Activated CD4-positive, alpha-beta T cell treated with anti-CD3 and anti-CD28 coated beads, Interleukin-2, amount 10 ng/mL, durations not matched to agents 7 days and 5 days (primary cell): ENCODE measurements around the gene EMILIN3. TPM values are rescaled to one million over a fixed set of nuclear protein-coding genes. Genes with fewer than 3 reads are reported as not detected.
"Not testable (repeated sequence)": the region's sequence is repeated elsewhere in the genome, so short reads cannot be mapped to it uniquely, and the experiment has no call there.

Experiments used
- CTCF ChIA-PET: fragments of 350-600 bp; sonication (Branson Sonifier 250); formaldehyde crosslinking; loops from one replicate; lab custom pipeline; 2021; ENCODE audit warnings: antibody characterized with exemption; lab: Charles Lee
- POLR2A ChIA-PET: fragments of 350-600 bp; sonication (Branson Sonifier 250); formaldehyde crosslinking; loops from one replicate; lab custom pipeline; 2021; ENCODE audit warnings: antibody characterized with exemption; lab: Charles Lee
- DNase-seq: peaks from one replicate; pipeline ENCODE4 v3.0.0-alpha.2; 2020
- H3K27ac Mint-ChIP-seq: one replicate; pipeline ENCODE4 v1.8.0; 2021; ENCODE audit warnings: mild to moderate bottlenecking, moderate library complexity, mixed read lengths
- H3K27me3 Mint-ChIP-seq: one replicate; pipeline ENCODE4 v1.8.0; 2021; ENCODE audit warnings: mixed read lengths
- H3K36me3 Mint-ChIP-seq: one replicate; pipeline ENCODE4 v1.8.0; 2021; ENCODE audit warnings: low read depth, mixed read lengths
- H3K4me1 Mint-ChIP-seq: one replicate; pipeline ENCODE4 v1.8.0; 2021; ENCODE audit warnings: mixed read lengths
- H3K4me3 Mint-ChIP-seq: one replicate; pipeline ENCODE4 v1.8.0; 2021; ENCODE audit warnings: mild to moderate bottlenecking, moderate library complexity, mixed read lengths
- H3K9me3 Mint-ChIP-seq: one replicate; pipeline ENCODE4 v1.8.0; 2021; ENCODE audit warnings: mixed read lengths
- total RNA-seq, 2 experiments: library from RNA; stranded (reverse); gene quantifications; one replicate each; pipeline ENCODE4 v1.2.3, GENCODE V29; 2021

The EMILIN3 gene
- total RNA-seq, 2 experiments from 2014 or later, result not detected

DNA sequence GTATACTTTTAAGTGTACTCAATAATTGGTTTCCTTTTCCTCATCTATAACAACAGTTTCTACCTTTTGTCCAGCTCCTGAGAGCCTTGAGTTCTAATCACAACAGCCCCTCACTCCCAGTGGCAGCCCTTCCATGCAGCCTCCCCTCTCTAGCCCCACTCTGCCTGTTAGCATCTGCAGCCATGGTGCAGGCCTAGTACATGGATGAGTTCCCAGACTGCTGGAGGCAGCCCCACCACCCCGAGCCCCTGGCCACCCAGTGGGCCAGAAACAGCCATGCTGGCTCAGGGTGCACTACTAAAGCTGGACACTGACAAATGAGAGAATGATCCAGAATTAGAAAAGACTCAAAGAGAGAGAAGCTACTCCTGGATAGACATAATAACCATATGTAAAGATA is 35.7 kb downstream of the EMILIN3 start:
- no peak overlapping the region for H3K4me3 Mint-ChIP-seq
- no peaks in the 10 kb centered on the region for H3K9me3 Mint-ChIP-seq
- ChIA-PET CTCF (interaction anchor here (0.7 to 2.0 kb wide), 3 partner anchors 9 to 480 kb away, joined by 3 to 5 read pairs (median 4); partner anchors contain the start of gene LPIN3), POLR2A (no interaction called here)
- DNase-seq, result no peak
- peaks cover 18% of the 10 kb centered on the region for H3K4me1 Mint-ChIP-seq
- peaks cover 3% of the 10 kb centered on the region for H3K27me3 Mint-ChIP-seq
- no peak overlapping the region for H3K27ac Mint-ChIP-seq
- no peaks in the 10 kb centered on the region for H3K36me3 Mint-ChIP-seq

DNA sequence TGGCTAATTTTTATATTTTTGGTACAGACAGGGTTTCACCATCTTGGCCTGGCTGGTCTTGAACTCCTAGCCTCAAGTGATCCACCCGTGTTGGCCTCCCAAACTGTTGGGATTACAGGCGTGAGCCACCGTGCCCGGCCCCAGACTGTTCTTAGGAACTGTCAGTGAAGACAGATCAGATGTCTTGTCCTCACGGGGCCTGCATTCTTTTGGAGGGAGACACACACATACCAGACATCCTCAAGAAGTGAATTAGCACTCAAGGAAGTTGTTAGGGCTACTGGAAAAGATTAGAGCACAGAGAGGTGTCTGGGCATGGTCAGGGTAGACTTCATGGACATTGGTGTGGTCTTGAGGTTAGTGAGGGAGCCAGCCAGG is 36.3 kb downstream of the EMILIN3 start:
- no peak for DNase-seq
- H3K4me1 Mint-ChIP-seq, result peaks cover 18% of the 10 kb centered on the region
- no peak overlapping the region for H3K4me3 Mint-ChIP-seq
- H3K36me3 Mint-ChIP-seq, result no peaks in the 10 kb centered on the region
- H3K27ac Mint-ChIP-seq, result no peak overlapping the region
- POLR2A ChIA-PET, result no interaction called here
- H3K27me3 Mint-ChIP-seq, result peaks cover 3% of the 10 kb centered on the region
- CTCF ChIA-PET, result interaction anchor here (0.7 to 1.2 kb wide), 2 partner anchors 9 to 481 kb away, joined by 3 to 4 read pairs; no protein-coding TSS in a partner anchor
- H3K9me3 Mint-ChIP-seq, result no peaks in the 10 kb centered on the region

DNA sequence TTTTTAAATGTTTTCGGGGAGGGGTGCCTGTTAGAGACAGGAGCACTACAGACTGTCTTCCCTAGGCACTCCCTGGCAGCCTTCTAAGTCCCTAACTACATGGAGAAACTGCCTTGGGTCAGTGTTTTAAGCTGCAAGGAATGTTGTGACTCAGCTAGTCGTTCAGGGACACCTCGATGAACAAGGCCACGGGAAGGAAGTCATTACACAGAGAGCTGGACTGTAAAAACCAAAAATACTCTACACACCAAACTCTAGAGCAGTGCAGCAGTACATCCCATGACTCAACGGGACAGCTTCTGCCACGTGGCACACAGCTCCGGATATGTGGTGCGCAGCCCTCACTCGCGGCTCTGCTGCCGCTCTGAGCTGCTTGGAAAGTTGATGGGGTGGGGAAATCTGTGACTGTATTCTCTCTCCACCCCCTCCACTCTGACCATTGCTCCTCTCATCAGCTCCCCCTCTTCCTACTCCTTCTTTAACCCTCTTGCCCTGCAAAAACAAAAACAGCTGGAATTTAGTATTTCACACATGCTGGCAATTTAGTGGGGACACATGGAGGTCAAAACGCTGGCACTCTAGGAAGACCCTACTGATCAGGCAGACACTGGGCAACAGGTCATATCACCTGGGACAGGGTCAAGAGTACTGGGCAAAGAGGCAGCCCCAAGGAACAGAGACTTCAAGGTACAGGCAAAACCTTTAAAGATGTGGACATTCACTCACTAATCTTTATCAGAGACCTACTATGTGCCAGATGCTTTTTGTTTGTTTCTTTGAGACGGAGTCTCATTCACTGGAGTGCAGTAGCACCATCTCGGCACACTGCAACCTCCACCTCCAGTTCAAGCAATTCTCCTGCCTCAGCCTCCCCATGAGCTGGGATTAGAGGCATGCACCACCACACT is 36.9 kb downstream of the EMILIN3 start:
- Mint-ChIP-seq H3K27ac (peak overlapping the region; percentile 63), H3K4me1 (peaks cover 18% of the 10 kb centered on the region)

DNA sequence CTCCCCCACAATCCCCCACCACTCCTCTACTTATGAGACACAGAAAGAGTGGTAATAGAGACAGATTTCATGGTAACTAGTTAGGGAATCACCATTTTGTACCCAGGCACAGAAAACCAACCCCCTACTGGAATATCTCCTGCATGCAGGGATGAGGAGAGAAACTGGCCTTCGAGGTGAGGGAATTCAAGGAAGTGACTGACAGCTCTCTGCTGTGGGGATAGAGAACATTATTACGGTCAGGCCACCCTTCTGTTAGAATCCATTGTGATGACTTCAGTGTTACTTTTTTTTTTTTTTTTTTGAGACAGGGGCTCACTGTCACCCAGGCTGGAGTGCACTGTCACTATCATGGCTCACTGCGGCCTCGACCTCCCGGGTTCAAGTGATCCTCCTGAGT is 39.4 kb downstream of the EMILIN3 start:
- no peaks in the 10 kb centered on the region for H3K27me3 Mint-ChIP-seq
- H3K4me3 Mint-ChIP-seq, result no peak overlapping the region
- no peaks in the 10 kb centered on the region for H3K36me3 Mint-ChIP-seq
- H3K4me1 Mint-ChIP-seq, result peaks cover 18% of the 10 kb centered on the region
- H3K27ac Mint-ChIP-seq, result no peak overlapping the region
- no peak for DNase-seq
- POLR2A ChIA-PET, result no interaction called here
- H3K9me3 Mint-ChIP-seq, result no peaks in the 10 kb centered on the region
- CTCF ChIA-PET, result interaction anchor here (0.6 to 1.9 kb wide), 2 partner anchors 12 kb away, joined by 3 to 6 read pairs; no protein-coding TSS in a partner anchor

More for the DNA sequence above, 36.9 kb downstream of the EMILIN3 start:
- peaks cover 3% of the 10 kb centered on the region for H3K27me3 Mint-ChIP-seq
- H3K4me3 Mint-ChIP-seq, result no peak overlapping the region
- ChIA-PET POLR2A (no interaction called here), CTCF (interaction anchor here (0.9 to 1.2 kb wide), 3 partner anchors 10 to 12 kb away, joined by 3 read pairs; partner anchors contain the start of gene ZHX3)
- H3K9me3 Mint-ChIP-seq, result no peaks in the 10 kb centered on the region
- DNase-seq, result peak; percentile 64
- no peaks in the 10 kb centered on the region for H3K36me3 Mint-ChIP-seq

DNA sequence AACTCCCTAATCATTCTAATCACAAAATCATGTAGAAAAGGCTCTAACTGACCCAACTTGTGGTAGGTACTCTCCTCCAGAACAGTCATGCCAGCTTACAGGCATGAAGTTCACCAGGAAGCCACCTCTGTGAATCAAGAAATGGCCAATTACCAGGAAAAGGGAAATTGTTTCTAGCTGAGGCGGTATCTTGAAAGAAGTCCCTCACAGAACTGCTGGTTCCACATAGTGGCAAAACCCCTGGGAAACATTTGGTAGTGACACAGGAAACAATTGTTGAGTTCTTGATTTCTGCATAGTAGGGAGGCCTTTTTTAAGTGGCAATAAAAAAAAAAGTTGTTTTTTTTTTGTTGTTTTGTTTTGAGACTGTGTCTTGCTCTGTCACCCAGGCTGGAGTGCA is 45.6 kb downstream of the EMILIN3 start:
- Mint-ChIP-seq H3K4me3 (no peak overlapping the region), H3K4me1 (peaks cover 20% of the 10 kb centered on the region), H3K27me3 (peaks cover 8% of the 10 kb centered on the region), H3K9me3 (no peaks in the 10 kb centered on the region), H3K36me3 (no peaks in the 10 kb centered on the region), H3K27ac (no peak overlapping the region)
- no peak for DNase-seq
- POLR2A ChIA-PET, result no interaction called here
- CTCF ChIA-PET, result interaction anchor here (1.5 kb wide), 1 partner anchor 226 kb away, joined by 3 read pairs; no protein-coding TSS in a partner anchor

DNA sequence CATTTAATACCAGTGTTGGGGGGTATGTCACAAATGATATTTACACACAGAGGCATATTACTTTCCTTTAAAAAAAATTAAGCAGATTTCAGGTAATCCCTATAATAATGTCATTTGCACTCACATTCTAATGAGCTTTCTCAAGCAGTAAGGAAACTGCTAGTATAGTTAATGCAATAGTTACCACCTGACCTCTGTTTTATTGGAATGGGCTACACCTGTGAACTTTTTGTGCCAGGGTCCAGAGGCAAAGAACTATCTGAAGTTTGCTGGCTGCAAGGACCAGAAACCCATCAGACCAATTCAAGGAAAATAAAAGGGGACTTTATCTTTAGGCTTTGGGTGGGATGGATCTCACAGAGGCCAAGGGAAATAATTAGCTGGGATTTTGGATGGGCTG is 46.2 kb downstream of the EMILIN3 start:
- ChIA-PET CTCF (interaction anchor here (1.5 kb wide), 1 partner anchor 225 kb away, joined by 3 read pairs; no protein-coding TSS in a partner anchor), POLR2A (no interaction called here)
- DNase-seq, result no peak
- H3K9me3 Mint-ChIP-seq, result no peaks in the 10 kb centered on the region
- peaks cover 24% of the 10 kb centered on the region for H3K4me1 Mint-ChIP-seq
- peaks cover 8% of the 10 kb centered on the region for H3K27me3 Mint-ChIP-seq
- H3K4me3 Mint-ChIP-seq, result no peak overlapping the region
- H3K27ac Mint-ChIP-seq, result no peak overlapping the region
- no peaks in the 10 kb centered on the region for H3K36me3 Mint-ChIP-seq

DNA sequence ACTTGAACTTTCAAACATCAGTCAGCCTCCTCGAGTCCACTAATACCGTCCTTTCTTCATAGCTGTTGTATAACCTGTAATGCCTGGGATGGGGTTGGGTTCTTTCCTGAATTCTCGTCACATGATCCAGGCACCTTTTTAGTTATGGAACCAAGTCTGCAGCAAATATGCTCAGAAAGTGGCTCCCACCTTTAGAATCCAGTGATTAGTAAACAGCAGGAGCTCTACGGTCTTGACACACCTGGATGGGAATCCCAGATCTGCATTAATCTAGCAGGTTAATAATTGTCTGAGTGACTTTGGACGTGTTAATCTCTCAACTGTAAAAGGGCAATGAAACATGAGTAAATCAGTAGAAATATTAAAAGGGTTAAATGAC is 48.4 kb downstream of the EMILIN3 start:
- POLR2A ChIA-PET, result no interaction called here

DNA sequence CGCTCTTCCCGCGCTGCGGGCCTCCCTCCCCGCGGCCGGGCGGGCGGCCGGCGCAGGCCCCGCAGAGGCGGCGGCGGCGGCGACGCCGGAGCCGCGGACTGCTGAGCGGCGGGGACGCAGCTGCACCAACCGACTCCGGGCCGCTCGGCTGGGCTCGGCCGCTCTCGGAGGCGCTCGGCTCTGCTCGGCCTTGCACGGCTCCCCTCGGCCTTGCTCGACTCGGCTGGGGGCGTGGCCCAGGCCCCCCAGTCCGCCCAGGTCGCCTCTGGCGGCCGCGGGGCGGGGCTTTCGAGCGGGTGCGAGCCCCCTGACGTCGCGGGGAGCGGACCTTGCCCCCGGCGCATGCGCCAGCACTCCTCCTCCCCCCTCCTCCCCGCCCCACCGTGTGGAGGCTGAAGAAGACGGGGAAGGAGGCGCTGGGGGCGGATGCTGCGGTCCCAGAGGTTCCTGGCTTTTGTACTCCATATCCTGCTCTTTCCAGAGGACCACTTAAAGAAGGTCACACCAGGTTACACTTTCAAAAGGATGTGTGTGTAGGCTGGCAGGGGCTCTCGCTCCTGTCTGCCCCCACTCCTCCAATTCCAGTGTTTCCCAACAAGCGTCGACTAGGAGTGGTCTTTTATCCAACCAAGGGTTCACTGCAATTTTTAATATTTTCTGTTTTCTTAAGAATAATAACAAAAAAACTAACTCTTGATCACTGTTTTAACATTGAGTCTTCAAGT is 48.9 kb downstream of the EMILIN3 start, which contains the start of gene ZHX3:
Gene ZHX3, minus strand, starts transcription at position 186 of the 725 bp plus-strand sequence. CDS start 112,815 bp downstream, outside the sequence.
- Mint-ChIP-seq H3K9me3 (no peaks in the 10 kb centered on the region), H3K4me1 (peaks cover 28% of the 10 kb centered on the region), H3K4me3 (peak within 1 kb of the TSS; percentile 80), H3K27ac (peak within 1 kb of the TSS; percentile 83), H3K36me3 (no peaks in the 10 kb centered on the region), H3K27me3 (peaks cover 8% of the 10 kb centered on the region)
- ChIA-PET CTCF (interaction anchor here (0.7 to 1.3 kb wide), 4 partner anchors 11 to 183 kb away, joined by 3 to 4 read pairs (median 3); no protein-coding TSS in a partner anchor), POLR2A (no interaction called here)
- peak; percentile 94 for DNase-seq

More for the DNA sequence above, 48.4 kb downstream of the EMILIN3 start:
- peaks cover 8% of the 10 kb centered on the region for H3K27me3 Mint-ChIP-seq
- peaks cover 28% of the 10 kb centered on the region for H3K4me1 Mint-ChIP-seq
- no peak for DNase-seq
- peak overlapping the region; percentile 74 for H3K27ac Mint-ChIP-seq
- H3K4me3 Mint-ChIP-seq, result peak overlapping the region; percentile 64
- no peaks in the 10 kb centered on the region for H3K9me3 Mint-ChIP-seq
- H3K36me3 Mint-ChIP-seq, result no peaks in the 10 kb centered on the region
- CTCF ChIA-PET, result interaction anchor here (0.7 to 1.3 kb wide), 3 partner anchors 14 to 184 kb away, joined by 3 to 4 read pairs (median 3); no protein-coding TSS in a partner anchor

DNA sequence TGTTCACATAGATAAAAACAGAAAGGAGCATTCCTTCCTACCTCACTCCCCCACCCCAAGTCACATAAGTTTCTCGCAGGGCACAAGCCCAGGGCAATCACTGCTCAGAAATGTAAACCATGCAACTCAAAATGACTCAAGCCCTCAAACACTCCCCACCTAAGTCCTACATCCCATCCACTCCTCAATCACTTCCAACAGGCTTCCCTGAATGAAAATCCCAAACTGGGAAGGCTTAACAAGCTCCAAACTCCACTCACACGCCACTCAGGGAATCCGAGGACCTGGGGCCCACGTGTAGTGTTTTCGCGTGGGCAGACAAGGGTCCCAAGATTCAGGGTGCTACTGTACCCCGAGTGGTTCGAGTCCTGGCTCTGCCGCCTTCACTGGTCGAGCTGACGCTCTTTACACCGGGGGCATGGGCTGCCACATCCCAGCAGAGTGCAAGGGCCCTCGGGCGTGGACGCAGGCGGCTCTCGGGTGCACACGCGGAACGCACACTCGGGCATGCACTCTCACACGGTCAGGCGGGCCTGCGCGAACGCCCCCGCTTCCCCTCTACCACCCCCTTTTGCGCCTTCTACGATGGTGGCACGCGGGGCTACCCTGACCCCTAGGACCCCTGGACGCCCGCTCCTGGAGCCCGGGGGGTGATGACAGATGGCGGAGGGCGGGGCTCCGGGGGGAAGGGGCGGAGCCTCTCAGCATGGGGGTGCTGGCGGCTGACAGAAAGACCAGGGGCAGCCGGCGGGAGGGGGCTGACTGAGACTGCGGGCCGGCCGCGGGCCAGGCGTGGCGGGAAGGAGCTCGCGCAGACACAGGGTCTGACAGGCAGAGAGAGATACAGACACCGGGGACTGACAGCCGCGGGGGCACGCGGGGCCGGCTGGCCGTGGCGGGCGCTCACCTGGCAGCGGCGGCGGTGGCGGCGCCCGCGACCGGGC is 49.7 kb downstream of the EMILIN3 start:
- H3K4me1 Mint-ChIP-seq, result peaks cover 28% of the 10 kb centered on the region
- DNase-seq, result peak; percentile 76
- H3K36me3 Mint-ChIP-seq, result no peaks in the 10 kb centered on the region
- peak overlapping the region; percentile 83 for H3K27ac Mint-ChIP-seq
- CTCF ChIA-PET, result interaction anchor here (1.0 kb wide), 1 partner anchor 12 kb away, joined by 3 read pairs; no protein-coding TSS in a partner anchor
- peak overlapping the region; percentile 80 for H3K4me3 Mint-ChIP-seq
- H3K27me3 Mint-ChIP-seq, result peaks cover 8% of the 10 kb centered on the region
- no peaks in the 10 kb centered on the region for H3K9me3 Mint-ChIP-seq
- POLR2A ChIA-PET, result no interaction called here

DNA sequence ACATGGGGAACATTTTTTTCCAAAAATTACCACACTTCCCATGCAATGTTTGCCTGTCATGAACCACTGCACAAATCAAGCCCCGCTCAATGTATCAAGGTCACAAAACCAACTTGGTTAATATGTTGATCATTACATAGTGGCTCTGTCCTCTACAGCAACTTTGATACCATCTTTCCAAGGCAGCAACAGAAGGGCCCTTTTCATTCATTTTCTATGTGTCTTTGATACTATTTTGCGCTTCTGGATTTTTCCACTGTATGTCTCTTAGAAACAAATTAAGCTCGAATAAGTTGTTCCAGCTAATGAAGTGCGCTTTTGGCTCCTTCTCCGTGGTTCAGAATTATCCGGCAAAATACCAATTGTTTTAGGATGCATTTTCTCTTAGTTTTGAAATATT is 50.6 kb downstream of the EMILIN3 start:
- CTCF ChIA-PET, result no interaction called here

DNA sequence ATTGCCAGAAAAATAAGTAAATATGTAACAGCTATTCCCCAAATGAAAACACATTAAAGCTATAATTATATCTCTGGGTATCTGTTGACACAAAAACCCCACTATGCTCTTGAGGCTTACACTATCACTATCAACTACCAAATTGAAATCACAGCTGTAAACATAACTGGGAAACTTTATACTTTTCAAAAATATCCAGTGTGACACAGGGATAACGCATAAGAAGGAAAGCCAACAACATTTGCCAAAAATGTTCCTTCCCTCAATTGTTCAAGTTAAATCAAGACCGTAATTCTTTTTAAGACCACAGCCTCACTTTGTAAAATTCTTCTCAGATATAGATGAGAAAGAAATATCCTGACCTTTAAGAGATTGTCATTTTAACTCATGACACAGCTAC is 52.2 kb downstream of the EMILIN3 start:
- Mint-ChIP-seq H3K9me3 (no peaks in the 10 kb centered on the region), H3K4me1 (peaks cover 26% of the 10 kb centered on the region), H3K27ac (no peak overlapping the region), H3K27me3 (peaks cover 6% of the 10 kb centered on the region), H3K36me3 (no peaks in the 10 kb centered on the region), H3K4me3 (no peak overlapping the region)
- ChIA-PET POLR2A (no interaction called here), CTCF (no interaction called here)
- no peak for DNase-seq

More for the DNA sequence above, 50.6 kb downstream of the EMILIN3 start:
- H3K9me3 Mint-ChIP-seq, result no peaks in the 10 kb centered on the region
- peaks cover 8% of the 10 kb centered on the region for H3K27me3 Mint-ChIP-seq
- peak overlapping the region; percentile 80 for H3K4me3 Mint-ChIP-seq
- POLR2A ChIA-PET, result no interaction called here
- peaks cover 28% of the 10 kb centered on the region for H3K4me1 Mint-ChIP-seq
- no peak for DNase-seq
- peak overlapping the region; percentile 83 for H3K27ac Mint-ChIP-seq
- no peaks in the 10 kb centered on the region for H3K36me3 Mint-ChIP-seq

DNA sequence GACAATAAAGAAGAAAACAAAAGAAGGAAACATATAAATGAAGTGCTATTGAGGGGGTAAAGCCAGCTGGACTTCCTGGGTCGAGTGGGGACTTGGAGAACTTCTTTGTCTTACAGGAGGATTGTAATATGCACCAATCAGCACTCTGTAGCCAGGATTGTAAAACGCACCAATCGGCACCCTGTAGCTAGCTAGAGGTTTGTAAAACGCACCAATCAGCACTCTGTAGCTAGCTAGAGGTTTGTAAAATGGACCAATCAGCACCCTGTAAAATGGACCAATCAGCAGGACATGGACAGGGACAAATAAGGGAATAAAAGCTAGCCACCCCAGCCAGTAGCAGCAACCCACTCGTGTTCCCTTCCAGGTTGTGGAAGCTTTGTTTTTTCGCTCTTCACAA is 54.6 kb downstream of the EMILIN3 start:
- CTCF ChIA-PET, H3K27me3 Mint-ChIP-seq, DNase-seq, H3K9me3 Mint-ChIP-seq, H3K36me3 Mint-ChIP-seq, H3K4me3 Mint-ChIP-seq, POLR2A ChIA-PET, H3K27ac Mint-ChIP-seq: not testable (repeated sequence)
- peaks cover 17% of the 10 kb centered on the region for H3K4me1 Mint-ChIP-seq
